Measurements from ENCODE around the gene ENTR1. TPM values are rescaled to one million over a fixed set of nuclear protein-coding genes. Genes with fewer than 3 reads are reported as not detected.
"Not testable (repeated sequence)": the region's sequence is repeated elsewhere in the genome, so short reads cannot be mapped to it uniquely, and the experiment has no call there.

Gene ENTR1
- polyA plus RNA-seq, 3 donors: 3.3 to 60.0 (median 9.6) TPM

DNA sequence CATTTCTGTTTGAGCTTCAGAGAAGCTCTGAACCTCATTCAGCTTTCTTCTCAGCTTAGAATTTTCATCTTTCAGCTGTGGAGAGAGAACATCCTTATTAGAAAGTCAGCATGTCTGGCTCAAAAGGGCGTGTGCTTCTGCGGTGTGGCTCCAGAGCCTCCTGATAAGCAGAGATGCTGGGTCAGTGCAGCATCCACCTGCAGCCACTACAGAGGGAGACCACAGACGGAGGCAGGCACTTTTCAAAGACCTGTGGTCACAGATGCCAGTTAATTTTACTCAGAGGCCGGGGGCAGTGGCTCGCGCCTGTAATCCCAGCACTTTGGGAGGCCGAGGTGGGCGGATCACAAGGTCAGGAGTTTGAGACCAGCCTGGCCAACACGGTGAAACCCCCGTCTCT is 4.5 kb downstream of the ENTR1 start:
- H3K27me3 ChIP-seq (ENCODE audit: control insufficient read depth in 2 of 2, insufficient read depth in 2 of 2, low read length in 2 of 2); DNase-seq; H3K27ac ChIP-seq (ENCODE audit: low read depth in 1 of 2, low read length in 2 of 2); H3K9me3 Mint-ChIP-seq; H3K27ac Mint-ChIP-seq; H4K20me1 ChIP-seq (ENCODE audit: insufficient read depth, low read length); H3K4me2 ChIP-seq (replicated peaks; ENCODE audit: extremely low read depth, low read length, poor library complexity, severe bottlenecking); H3K9me3 ChIP-seq (replicated peaks in 1 of 2; ENCODE audit: control insufficient read depth in 1 of 2, insufficient read depth in 1 of 2, low read length in 2 of 2); H3K27me3 Mint-ChIP-seq (ENCODE audit: low read depth in 3 of 3); intact Hi-C loops (cut with micrococcal nuclease); H2AFZ ChIP-seq (ENCODE audit: insufficient read depth, low read depth, low read length, poor library complexity, severe bottlenecking); H3K4me3 Mint-ChIP-seq; H3K4me3 ChIP-seq (replicated peaks in 1 of 3; ENCODE audit: low read depth in 2 of 3, low read length in 3 of 3); H3K9ac ChIP-seq (ENCODE audit: insufficient read depth, low read length, poor library complexity, severe bottlenecking): not testable (repeated sequence)
- Mint-ChIP-seq H3K4me1 (peaks cover 20% of the 10 kb centered on the region), H3K36me3 (peaks cover 37 to 62% of the 10 kb centered on the region in 2 donors)
- peaks cover 12 to 14% of the 10 kb centered on the region in 2 donors for H3K4me1 ChIP-seq (ENCODE audit: control insufficient read depth in 1 of 2, insufficient read depth in 2 of 2, low read length in 2 of 2)
- H3K36me3 ChIP-seq (replicated peaks in 1 of 2; ENCODE audit: control insufficient read depth in 1 of 2, insufficient read depth in 2 of 2, low read length in 2 of 2): peaks cover 43 to 55% of the 10 kb centered on the region in 2 donors
- WGBS (ENCODE audit: insufficient coverage): 98% methylated on average over 8 of the region's 10 CpGs
- H3K79me2 ChIP-seq (ENCODE audit: insufficient read depth, low read length): peaks cover 13% of the 10 kb centered on the region

GRCh38 chr9:136405481-136405880 is 4.9 kb downstream of the ENTR1 start:
- intact Hi-C loops (cut with micrococcal nuclease): no loop called here
- Histone ChIP-seq H3K4me3 (replicated peaks in 1 of 3; ENCODE audit: low read depth in 2 of 3, low read length in 3 of 3) (no peak overlapping the region), H3K9ac (ENCODE audit: insufficient read depth, low read length, poor library complexity, severe bottlenecking) (no peak overlapping the region), H3K27me3 (ENCODE audit: control insufficient read depth in 2 of 2, insufficient read depth in 2 of 2, low read length in 2 of 2) (no peaks in the 10 kb centered on the region), H3K9me3 (replicated peaks in 1 of 2; ENCODE audit: control insufficient read depth in 1 of 2, insufficient read depth in 1 of 2, low read length in 2 of 2) (no peaks in the 10 kb centered on the region), H3K4me1 (ENCODE audit: control insufficient read depth in 1 of 2, insufficient read depth in 2 of 2, low read length in 2 of 2) (peaks cover 12 to 13% of the 10 kb centered on the region in 2 donors), H3K27ac (ENCODE audit: low read depth in 1 of 2, low read length in 2 of 2) (no peak overlapping the region), H4K20me1 (ENCODE audit: insufficient read depth, low read length) (peaks cover 3% of the 10 kb centered on the region), H3K36me3 (replicated peaks in 1 of 2; ENCODE audit: control insufficient read depth in 1 of 2, insufficient read depth in 2 of 2, low read length in 2 of 2) (peaks cover 43 to 55% of the 10 kb centered on the region in 2 donors), H2AFZ (ENCODE audit: insufficient read depth, low read depth, low read length, poor library complexity, severe bottlenecking) (no peak overlapping the region), H3K79me2 (ENCODE audit: insufficient read depth, low read length) (peaks cover 9% of the 10 kb centered on the region), H3K4me2 (replicated peaks; ENCODE audit: extremely low read depth, low read length, poor library complexity, severe bottlenecking) (no peak overlapping the region)
- Mint-ChIP-seq H3K27ac (no peak overlapping the region), H3K4me1 (peaks cover 22% of the 10 kb centered on the region), H3K27me3 (ENCODE audit: low read depth in 3 of 3) (peaks cover 0 to 7% (median 2%) of the 10 kb centered on the region in 3 donors), H3K9me3 (peaks cover 0 to 2% (median 0%) of the 10 kb centered on the region in 7 donors), H3K4me3 (no peak overlapping the region), H3K36me3 (peaks cover 37 to 62% of the 10 kb centered on the region in 2 donors)
- DNase-seq: no peak
- TF ChIP-seq, protein P1, sequence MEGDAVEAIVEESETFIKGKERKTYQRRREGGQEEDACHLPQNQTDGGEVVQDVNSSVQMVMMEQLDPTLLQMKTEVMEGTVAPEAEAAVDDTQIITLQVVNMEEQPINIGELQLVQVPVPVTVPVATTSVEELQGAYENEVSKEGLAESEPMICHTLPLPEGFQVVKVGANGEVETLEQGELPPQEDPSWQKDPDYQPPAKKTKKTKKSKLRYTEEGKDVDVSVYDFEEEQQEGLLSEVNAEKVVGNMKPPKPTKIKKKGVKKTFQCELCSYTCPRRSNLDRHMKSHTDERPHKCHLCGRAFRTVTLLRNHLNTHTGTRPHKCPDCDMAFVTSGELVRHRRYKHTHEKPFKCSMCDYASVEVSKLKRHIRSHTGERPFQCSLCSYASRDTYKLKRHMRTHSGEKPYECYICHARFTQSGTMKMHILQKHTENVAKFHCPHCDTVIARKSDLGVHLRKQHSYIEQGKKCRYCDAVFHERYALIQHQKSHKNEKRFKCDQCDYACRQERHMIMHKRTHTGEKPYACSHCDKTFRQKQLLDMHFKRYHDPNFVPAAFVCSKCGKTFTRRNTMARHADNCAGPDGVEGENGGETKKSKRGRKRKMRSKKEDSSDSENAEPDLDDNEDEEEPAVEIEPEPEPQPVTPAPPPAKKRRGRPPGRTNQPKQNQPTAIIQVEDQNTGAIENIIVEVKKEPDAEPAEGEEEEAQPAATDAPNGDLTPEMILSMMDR (IDR thresholded peaks at IDR 0.05): no peak
- WGBS (ENCODE audit: insufficient coverage): 80% methylated on average over 1 of the region's 7 CpGs

Measured in CD14-positive monocyte (primary cell).